Parathyroid adenoma (tissue), 2 donors: Measurements from ENCODE around the gene REEP6.
"Not testable (repeated sequence)": the region's sequence is repeated elsewhere in the genome, so short reads cannot be mapped to it uniquely, and the experiment has no call there.

ENCODE experiments used
- H2AFZ ChIP-seq: fragments of 300-600 bp; sonication (generic); one replicate; pipeline ENCODE4 v1.7.0; 2017; ENCODE audit warnings: antibody characterized with exemption, mild to moderate bottlenecking
- H3K27ac ChIP-seq: fragments of 300-600 bp; sonication (generic); one replicate; pipeline ENCODE4 v1.7.0; 2017
- H3K27me3 ChIP-seq: fragments of 300-600 bp; sonication (generic); one replicate; pipeline ENCODE4 v1.7.0; 2017; ENCODE audit warnings: low read length; ENCODE audit not compliant: control insufficient read depth, insufficient read depth
- H3K36me3 ChIP-seq: fragments of 300-600 bp; sonication (generic); one replicate; pipeline ENCODE4 v1.7.0; 2017; ENCODE audit warnings: low read length; ENCODE audit not compliant: control insufficient read depth, insufficient read depth
- H3K4me1 ChIP-seq: fragments of 300-600 bp; sonication (generic); one replicate; pipeline ENCODE4 v1.7.0; 2017; ENCODE audit warnings: control low read depth
- H3K4me2 ChIP-seq: fragments of 300-600 bp; sonication (generic); one replicate; pipeline ENCODE4 v1.7.0; 2017; ENCODE audit warnings: low read length
- H3K4me3 ChIP-seq: fragments of 300-600 bp; sonication (generic); one replicate; pipeline ENCODE4 v1.7.0; 2017; ENCODE audit warnings: low read depth, low read length
- H3K79me2 ChIP-seq: fragments of 300-600 bp; sonication (generic); one replicate; pipeline ENCODE4 v1.7.0; 2017; ENCODE audit warnings: control low read depth
- H3K9ac ChIP-seq: fragments of 300-600 bp; sonication (generic); one replicate; pipeline ENCODE4 v1.7.0; 2017; ENCODE audit warnings: mild to moderate bottlenecking
- H3K9me3 ChIP-seq: fragments of 300-600 bp; sonication (generic); one replicate; pipeline ENCODE4 v1.7.0; 2017; ENCODE audit warnings: low read length; ENCODE audit not compliant: control insufficient read depth
- TF ChIP-seq, protein P1 (sequence below): fragments of 300-600 bp; sonication (generic); IDR thresholded peaks from one replicate; pipeline ENCODE4 v1.7.0; 2017; ENCODE audit warnings: antibody characterized with exemption, mild to moderate bottlenecking
- donor health status: primary hyperparathyroidism.

Gene REEP6

DNA sequence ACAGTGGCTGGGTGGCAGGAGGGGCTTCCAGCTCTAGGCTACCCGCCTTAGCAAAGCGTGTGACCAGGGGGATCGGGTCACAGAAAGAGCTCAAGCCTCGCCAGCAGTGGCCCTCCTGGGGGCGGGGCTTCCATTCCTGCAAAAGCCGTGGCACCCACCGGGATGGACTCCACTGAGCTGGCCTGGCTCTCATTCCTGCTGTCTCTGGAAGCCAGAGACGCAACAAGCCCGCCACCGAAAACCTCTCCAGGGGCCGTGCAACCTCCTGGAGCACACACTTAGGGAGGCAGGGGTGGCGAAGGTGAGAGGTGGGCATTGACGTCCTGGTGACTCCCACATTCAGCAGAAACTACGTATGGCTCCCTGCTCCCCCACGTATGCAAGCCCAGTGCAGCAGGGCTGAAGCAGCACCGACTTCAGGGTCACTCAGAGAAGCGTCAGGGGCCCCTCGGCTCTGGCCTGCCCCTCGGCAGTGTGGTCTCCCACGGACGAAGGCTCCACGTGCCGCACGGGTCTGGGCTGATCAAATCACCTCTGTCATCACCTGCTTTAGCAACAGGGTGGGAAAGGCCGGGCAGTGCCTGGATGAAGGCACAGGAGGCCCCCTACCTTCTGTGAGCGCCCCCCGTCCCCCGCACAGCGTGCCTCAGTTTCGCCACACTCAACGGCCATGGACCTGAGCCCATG lies 15.1 kb upstream of the REEP6 start:
- H3K4me2 ChIP-seq = no peak overlapping the region
- TF ChIP-seq, protein P1, sequence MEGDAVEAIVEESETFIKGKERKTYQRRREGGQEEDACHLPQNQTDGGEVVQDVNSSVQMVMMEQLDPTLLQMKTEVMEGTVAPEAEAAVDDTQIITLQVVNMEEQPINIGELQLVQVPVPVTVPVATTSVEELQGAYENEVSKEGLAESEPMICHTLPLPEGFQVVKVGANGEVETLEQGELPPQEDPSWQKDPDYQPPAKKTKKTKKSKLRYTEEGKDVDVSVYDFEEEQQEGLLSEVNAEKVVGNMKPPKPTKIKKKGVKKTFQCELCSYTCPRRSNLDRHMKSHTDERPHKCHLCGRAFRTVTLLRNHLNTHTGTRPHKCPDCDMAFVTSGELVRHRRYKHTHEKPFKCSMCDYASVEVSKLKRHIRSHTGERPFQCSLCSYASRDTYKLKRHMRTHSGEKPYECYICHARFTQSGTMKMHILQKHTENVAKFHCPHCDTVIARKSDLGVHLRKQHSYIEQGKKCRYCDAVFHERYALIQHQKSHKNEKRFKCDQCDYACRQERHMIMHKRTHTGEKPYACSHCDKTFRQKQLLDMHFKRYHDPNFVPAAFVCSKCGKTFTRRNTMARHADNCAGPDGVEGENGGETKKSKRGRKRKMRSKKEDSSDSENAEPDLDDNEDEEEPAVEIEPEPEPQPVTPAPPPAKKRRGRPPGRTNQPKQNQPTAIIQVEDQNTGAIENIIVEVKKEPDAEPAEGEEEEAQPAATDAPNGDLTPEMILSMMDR = no peak
- H3K4me3 ChIP-seq = no peak overlapping the region
- H3K36me3 ChIP-seq = no peaks in the 10 kb centered on the region
- no peak overlapping the region for H2AFZ ChIP-seq
- H3K79me2 ChIP-seq = no peaks in the 10 kb centered on the region
- H3K9ac ChIP-seq = no peak overlapping the region
- no peaks in the 10 kb centered on the region for H3K9me3 ChIP-seq
- H3K27me3 ChIP-seq = no peaks in the 10 kb centered on the region
- peaks cover 4% of the 10 kb centered on the region for H3K4me1 ChIP-seq
- H3K27ac ChIP-seq = no peak overlapping the region

DNA sequence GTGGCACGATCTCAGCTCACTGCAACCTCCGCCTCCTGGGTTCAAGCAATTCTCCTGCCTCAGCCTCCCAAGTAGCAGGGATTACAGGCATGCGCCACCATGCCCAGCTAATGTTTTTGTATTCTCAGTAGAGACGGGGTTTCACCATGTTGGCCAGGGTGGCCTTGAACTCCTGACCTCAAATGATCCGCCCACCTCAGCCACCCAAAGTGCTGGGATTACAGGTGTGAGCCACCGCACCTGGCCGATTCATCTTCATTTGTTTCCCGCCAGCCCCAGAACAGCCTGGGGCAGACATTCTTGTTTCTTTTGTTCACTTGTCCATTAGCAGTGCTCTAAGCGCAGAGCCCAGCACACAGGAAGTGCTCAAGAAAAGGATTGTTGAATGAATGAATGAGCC lies 13.9 kb upstream of the REEP6 start:
- not testable (repeated sequence) for H3K9ac ChIP-seq, H3K27me3 ChIP-seq, H3K4me2 ChIP-seq, H2AFZ ChIP-seq, H3K36me3 ChIP-seq, H3K27ac ChIP-seq, H3K79me2 ChIP-seq, H3K4me3 ChIP-seq, H3K4me1 ChIP-seq, H3K9me3 ChIP-seq

DNA sequence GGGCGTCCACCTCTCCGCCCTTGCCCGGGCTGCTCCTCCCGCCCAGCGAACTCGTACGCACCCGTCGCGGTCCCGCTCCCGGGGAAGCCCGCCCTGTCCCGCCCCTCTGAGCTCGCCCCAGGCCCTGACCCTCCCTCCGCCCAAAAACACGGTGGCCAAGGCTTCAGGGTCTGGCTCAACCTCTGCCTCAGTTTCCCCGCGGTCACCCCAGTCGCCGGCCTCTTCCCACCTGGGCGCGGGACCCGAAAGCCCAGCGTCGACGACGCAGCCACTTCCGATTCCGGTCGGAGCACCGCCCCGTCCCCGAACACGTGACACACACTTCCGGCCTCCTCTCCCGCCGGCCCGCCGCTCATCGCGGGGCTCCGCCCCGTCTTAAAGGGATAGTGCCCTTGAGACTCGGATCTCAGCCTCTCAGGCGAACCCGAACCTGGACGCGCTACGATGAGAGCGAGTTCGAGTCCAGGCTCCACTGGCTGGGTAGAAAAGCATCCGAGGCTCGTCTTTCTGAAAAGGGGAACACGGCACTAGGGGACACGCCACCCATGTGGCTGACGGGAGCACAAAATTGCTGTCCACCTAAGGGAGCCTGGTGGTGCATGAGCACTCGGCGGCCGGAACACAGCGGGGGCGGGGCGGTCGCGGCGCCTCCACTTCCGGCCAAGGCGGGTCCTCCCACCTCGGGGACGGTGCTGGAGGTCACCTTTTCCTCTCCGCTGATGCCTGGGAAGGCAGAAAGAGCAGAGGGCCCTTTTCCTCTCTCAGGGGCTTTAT lies 11.9 kb upstream of the REEP6 start, which contains the start of gene C19orf25:
Gene C19orf25 (minus strand): TSS at position 282 of the 774 bp plus-strand sequence. CDS start 312 bp downstream, outside the sequence.
- H3K9ac ChIP-seq = peak within 1 kb of the TSS; percentile 3
- no peaks in the 10 kb centered on the region for H3K27me3 ChIP-seq
- no peaks in the 10 kb centered on the region for H3K79me2 ChIP-seq
- H3K4me1 ChIP-seq = peaks cover 4% of the 10 kb centered on the region
- peak within 1 kb of the TSS; percentile 67 for H3K4me2 ChIP-seq
- peak within 1 kb of the TSS; percentile 21 for H3K27ac ChIP-seq
- no peaks in the 10 kb centered on the region for H3K9me3 ChIP-seq
- TF ChIP-seq, protein P1 = no peak
- H3K36me3 ChIP-seq = no peaks in the 10 kb centered on the region
- peak within 1 kb of the TSS; percentile 83 for H3K4me3 ChIP-seq
- peak within 1 kb of the TSS; percentile 81 for H2AFZ ChIP-seq

DNA sequence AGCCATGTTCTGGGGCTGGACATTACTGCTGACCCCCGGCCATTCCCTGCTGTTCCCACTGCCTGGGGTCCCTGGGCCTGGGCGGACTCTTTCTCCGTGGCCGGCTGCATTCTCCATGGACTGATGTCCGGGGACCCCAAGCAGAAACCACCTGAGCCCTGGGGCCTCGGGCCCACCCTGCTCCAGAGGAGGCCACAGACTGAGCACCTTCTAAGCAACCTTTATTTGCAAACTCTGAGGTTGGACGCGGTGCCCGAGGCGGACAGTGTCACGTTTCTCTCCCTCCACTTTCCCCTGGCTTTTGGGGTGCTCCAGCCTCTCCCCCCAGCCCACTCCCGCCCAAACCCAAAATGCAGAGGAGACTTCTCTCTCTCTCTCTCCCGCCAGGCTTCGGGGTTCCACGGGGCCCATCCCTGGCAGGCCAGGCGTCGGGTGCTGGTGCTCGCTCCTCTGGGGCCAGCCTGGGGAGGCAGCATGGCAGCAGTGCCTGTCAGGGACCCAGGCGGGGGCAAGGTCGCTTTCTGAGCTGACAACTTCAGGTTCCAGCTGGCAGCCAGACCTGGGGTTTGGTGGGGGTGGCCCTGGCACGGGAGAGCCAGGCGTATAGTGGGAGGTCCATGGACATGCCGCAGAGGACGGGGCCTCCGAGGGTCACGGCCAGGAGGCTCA lies 9.6 kb upstream of the REEP6 start:
- no peak overlapping the region for H3K4me3 ChIP-seq
- TF ChIP-seq, protein P1 = no peak
- no peaks in the 10 kb centered on the region for H3K9me3 ChIP-seq
- no peaks in the 10 kb centered on the region for H3K79me2 ChIP-seq
- no peaks in the 10 kb centered on the region for H3K27me3 ChIP-seq
- peaks cover 4% of the 10 kb centered on the region for H3K4me1 ChIP-seq
- no peaks in the 10 kb centered on the region for H3K36me3 ChIP-seq
- H2AFZ ChIP-seq = no peak overlapping the region
- no peak overlapping the region for H3K9ac ChIP-seq
- H3K4me2 ChIP-seq = no peak overlapping the region
- H3K27ac ChIP-seq = no peak overlapping the region

DNA sequence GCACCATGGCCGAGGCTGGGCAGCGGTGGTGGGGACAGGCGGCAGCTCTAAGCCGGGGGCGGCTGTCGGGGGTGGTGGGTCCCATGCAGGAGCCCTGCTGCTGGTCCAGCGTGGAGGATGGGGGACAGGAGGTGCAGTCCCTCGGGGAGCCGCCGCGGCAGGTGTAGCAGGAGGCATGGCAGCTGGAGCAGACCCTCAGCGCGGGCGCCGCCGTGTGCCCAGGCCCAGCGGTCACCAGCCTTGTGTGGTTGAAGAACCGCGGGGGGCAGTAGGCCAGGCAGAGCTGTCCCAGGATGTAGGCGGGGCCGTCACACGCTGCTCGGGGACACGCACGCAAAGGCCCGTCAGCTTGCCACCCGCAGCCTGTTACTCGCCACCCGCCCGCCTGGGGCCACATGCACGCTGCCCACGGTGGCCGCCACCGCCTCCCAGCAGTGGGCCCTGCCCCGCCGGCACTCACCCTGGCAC lies 9.1 kb upstream of the REEP6 start:
- Histone ChIP-seq H3K4me2 (no peak overlapping the region), H3K79me2 (no peaks in the 10 kb centered on the region), H3K9me3 (no peaks in the 10 kb centered on the region), H3K27me3 (no peaks in the 10 kb centered on the region), H2AFZ (no peak overlapping the region), H3K4me3 (no peak overlapping the region), H3K36me3 (no peaks in the 10 kb centered on the region), H3K4me1 (peaks cover 4% of the 10 kb centered on the region), H3K27ac (no peak overlapping the region), H3K9ac (no peak overlapping the region)
- TF ChIP-seq, protein P1 = no peak
